Ovary (tissue), 3 donors: ENCODE measurements around the gene INTS7.

Experiments
- CTCF ChIP-seq, 3 donors: fragments of 450-650 bp in 2 of 3; fragments of 200-600 bp in 1 of 3; IDR thresholded peaks; one replicate each; pipeline versions ENCODE4 v1.5.1 to v1.8.0; 2016 to 2022; ENCODE audit warnings: antibody characterized with exemption in 3 of 3, mild to moderate bottlenecking in 1 of 3
- EP300 ChIP-seq: sonication (generic); formaldehyde crosslinking; IDR thresholded peaks from one replicate; pipeline ENCODE4 v1.6.1; 2017; ENCODE audit warnings: antibody characterized with exemption
- POLR2A ChIP-seq: fragments of 450-650 bp; IDR thresholded peaks from one replicate; pipeline ENCODE4 v1.6.1; 2017; ENCODE audit warnings: antibody characterized with exemption, mild to moderate bottlenecking, moderate library complexity
- donor health status: DM: no; HTN: no; CAD: no.

GRCh38 chr1:211892577-211892976 is 142.8 kb downstream of the INTS7 start:
- TF ChIP-seq CTCF (IDR thresholded peaks at IDR 0.05) (no peak), POLR2A (no peak), EP300 (no peak)
